ENCODE measurements around the gene ARHGEF38.

The ARHGEF38 gene

GRCh38 chr4:105536601-105537000 is 15.8 kb upstream of the ARHGEF38 start:
- DNase-seq (ENCODE audit: insufficient read length, low spot score) (no peak), FAIRE-seq (no peak)
- TF ChIP-seq POU2F2 (IDR thresholded peaks at IDR 0.05; ENCODE audit: low read depth, low read length) (no peak), SPI1 (IDR thresholded peaks at IDR 0.05; ENCODE audit: low read depth, low read length) (no peak), POLR2AphosphoS5 (IDR thresholded peaks at IDR 0.05; ENCODE audit: low read depth, low read length) (no peak), PAX5 (IDR thresholded peaks at IDR 0.05; ENCODE audit: insufficient read depth, low read length, severe bottlenecking) (no peak)

GRCh38 chr4:105541420-105541819 is 11.0 kb upstream of the ARHGEF38 start:
- FAIRE-seq (peak; percentile 26), DNase-seq (ENCODE audit: insufficient read length, low spot score) (no peak)
- TF ChIP-seq POU2F2 (IDR thresholded peaks at IDR 0.05; ENCODE audit: low read depth, low read length): no peak
- TF ChIP-seq POLR2A (IDR thresholded peaks at IDR 0.05; ENCODE audit: low read depth, low read length): no peak
- TF ChIP-seq SPI1 (IDR thresholded peaks at IDR 0.05; ENCODE audit: low read depth, low read length): no peak
- no peak for TF ChIP-seq TAF1 (IDR thresholded peaks at IDR 0.05; ENCODE audit: low read depth, low read length)

- no peak for FAIRE-seq
These were observed 10.4 kb upstream of the ARHGEF38 start for GRCh38 chr4:105542039-105542438.

GRCh38 chr4:105543346-105543745 is 9.1 kb upstream of the ARHGEF38 start:
- FAIRE-seq: no peak
- DNase-seq (ENCODE audit: insufficient read length, low spot score): no peak

More at GRCh38 chr4:105542039-105542438, 10.4 kb upstream of the ARHGEF38 start:
- no peak for DNase-seq (ENCODE audit: insufficient read length, low spot score)
- TF ChIP-seq TAF1 (IDR thresholded peaks at IDR 0.05; ENCODE audit: low read depth, low read length) (no peak), SPI1 (IDR thresholded peaks at IDR 0.05; ENCODE audit: low read depth, low read length) (no peak), POU2F2 (IDR thresholded peaks at IDR 0.05; ENCODE audit: low read depth, low read length) (no peak)

GRCh38 chr4:105543881-105544280 is 8.5 kb upstream of the ARHGEF38 start:
- no peak for TF ChIP-seq POLR2AphosphoS5 (IDR thresholded peaks at IDR 0.05; ENCODE audit: low read depth, low read length)
- no peak for TF ChIP-seq POU2F2 (IDR thresholded peaks at IDR 0.05; ENCODE audit: low read depth, low read length)
- TF ChIP-seq SPI1 (IDR thresholded peaks at IDR 0.05; ENCODE audit: low read depth, low read length): no peak
- TF ChIP-seq POLR2A (IDR thresholded peaks at IDR 0.05; ENCODE audit: low read depth, low read length): no peak
- no peak for TF ChIP-seq PAX5 (IDR thresholded peaks at IDR 0.05; ENCODE audit: insufficient read depth, low read length, severe bottlenecking)
- TF ChIP-seq TAF1 (IDR thresholded peaks at IDR 0.05; ENCODE audit: low read depth, low read length): no peak
- DNase-seq (ENCODE audit: insufficient read length, low spot score): no peak
- no peak for FAIRE-seq

More at GRCh38 chr4:105543346-105543745, 9.1 kb upstream of the ARHGEF38 start:
- TF ChIP-seq TAF1 (IDR thresholded peaks at IDR 0.05; ENCODE audit: low read depth, low read length) (no peak), POLR2AphosphoS5 (IDR thresholded peaks at IDR 0.05; ENCODE audit: low read depth, low read length) (no peak)

GRCh38 chr4:105544520-105545286 is 7.7 kb upstream of the ARHGEF38 start:
- no peak for FAIRE-seq
- no peak for DNase-seq (ENCODE audit: insufficient read length, low spot score)
- no peak for TF ChIP-seq POLR2A (IDR thresholded peaks at IDR 0.05; ENCODE audit: low read depth, low read length)
- no peak for TF ChIP-seq TAF1 (IDR thresholded peaks at IDR 0.05; ENCODE audit: low read depth, low read length)

GRCh38 chr4:105546086-105546485 is 6.3 kb upstream of the ARHGEF38 start:
- DNase-seq (ENCODE audit: insufficient read length, low spot score): no peak
- no peak for FAIRE-seq
- TF ChIP-seq TAF1 (IDR thresholded peaks at IDR 0.05; ENCODE audit: low read depth, low read length): no peak
- no peak for TF ChIP-seq POLR2AphosphoS5 (IDR thresholded peaks at IDR 0.05; ENCODE audit: low read depth, low read length)
- TF ChIP-seq SPI1 (IDR thresholded peaks at IDR 0.05; ENCODE audit: low read depth, low read length): no peak
- no peak for TF ChIP-seq POLR2A (IDR thresholded peaks at IDR 0.05; ENCODE audit: low read depth, low read length)
- no peak for TF ChIP-seq POU2F2 (IDR thresholded peaks at IDR 0.05; ENCODE audit: low read depth, low read length)
- TF ChIP-seq PAX5 (IDR thresholded peaks at IDR 0.05; ENCODE audit: insufficient read depth, low read length, severe bottlenecking): no peak

GRCh38 chr4:105547769-105548168 is 4.7 kb upstream of the ARHGEF38 start:
- FAIRE-seq: no peak
- no peak for TF ChIP-seq POLR2A (IDR thresholded peaks at IDR 0.05; ENCODE audit: low read depth, low read length)
- TF ChIP-seq POLR2AphosphoS5 (IDR thresholded peaks at IDR 0.05; ENCODE audit: low read depth, low read length): no peak
- no peak for TF ChIP-seq TAF1 (IDR thresholded peaks at IDR 0.05; ENCODE audit: low read depth, low read length)
- no peak for TF ChIP-seq POU2F2 (IDR thresholded peaks at IDR 0.05; ENCODE audit: low read depth, low read length)
- TF ChIP-seq SPI1 (IDR thresholded peaks at IDR 0.05; ENCODE audit: low read depth, low read length): no peak
- no peak for TF ChIP-seq PAX5 (IDR thresholded peaks at IDR 0.05; ENCODE audit: insufficient read depth, low read length, severe bottlenecking)
- DNase-seq (ENCODE audit: insufficient read length, low spot score): no peak

- FAIRE-seq: no peak
- no peak for DNase-seq (ENCODE audit: insufficient read length, low spot score)
These were observed 3.9 kb upstream of the ARHGEF38 start for GRCh38 chr4:105548483-105548882.

GRCh38 chr4:105550641-105551040 is 1.8 kb upstream of the ARHGEF38 start:
- TF ChIP-seq SPI1 (IDR thresholded peaks at IDR 0.05; ENCODE audit: low read depth, low read length): no peak
- TF ChIP-seq POU2F2 (IDR thresholded peaks at IDR 0.05; ENCODE audit: low read depth, low read length): no peak
- no peak for TF ChIP-seq POLR2AphosphoS5 (IDR thresholded peaks at IDR 0.05; ENCODE audit: low read depth, low read length)
- TF ChIP-seq TAF1 (IDR thresholded peaks at IDR 0.05; ENCODE audit: low read depth, low read length): no peak
- no peak for TF ChIP-seq POLR2A (IDR thresholded peaks at IDR 0.05; ENCODE audit: low read depth, low read length)
- no peak for TF ChIP-seq PAX5 (IDR thresholded peaks at IDR 0.05; ENCODE audit: insufficient read depth, low read length, severe bottlenecking)
- FAIRE-seq (no peak), DNase-seq (ENCODE audit: insufficient read length, low spot score) (no peak)

More at GRCh38 chr4:105548483-105548882, 3.9 kb upstream of the ARHGEF38 start:
- TF ChIP-seq TAF1 (IDR thresholded peaks at IDR 0.05; ENCODE audit: low read depth, low read length) (no peak), POLR2A (IDR thresholded peaks at IDR 0.05; ENCODE audit: low read depth, low read length) (no peak), SPI1 (IDR thresholded peaks at IDR 0.05; ENCODE audit: low read depth, low read length) (0 out of 2 replicates have a peak, but pooled peaks have one; percentile 42)

Measured in GM12891 (cell line).